ENCODE data around the gene TENT4A.

The TENT4A gene

GRCh38 chr5:6801236-6801635 is 88.0 kb downstream of the TENT4A start:
- Histone ChIP-seq H3K27me3 (ENCODE audit: control insufficient read depth in 1 of 2, insufficient read depth in 2 of 2, low read length in 2 of 2) (no peaks in the 10 kb centered on the region), H3K9me3 (ENCODE audit: control insufficient read depth in 2 of 2, low read length in 2 of 2) (peaks cover 3 to 6% of the 10 kb centered on the region in 2 donors), H3K9ac (ENCODE audit: low read length in 2 of 2) (no peak overlapping the region), H3K4me3 (ENCODE audit: low read length in 2 of 2) (no peak overlapping the region), H3K36me3 (ENCODE audit: control insufficient read depth in 2 of 2, insufficient read depth in 2 of 2, low read length in 2 of 2) (no peaks in the 10 kb centered on the region), H3K27ac (ENCODE audit: low read length) (no peak overlapping the region), H3K4me1 (ENCODE audit: control insufficient read depth, insufficient read depth, low read length) (no peaks in the 10 kb centered on the region)

- no peaks in the 10 kb centered on the region for H3K36me3 ChIP-seq (ENCODE audit: control insufficient read depth in 2 of 2, insufficient read depth in 2 of 2, low read length in 2 of 2)
- no peaks in the 10 kb centered on the region for H3K4me1 ChIP-seq (ENCODE audit: control insufficient read depth, insufficient read depth, low read length)
- H3K27ac ChIP-seq (ENCODE audit: low read length): no peak overlapping the region
- no peak overlapping the region for H3K9ac ChIP-seq (ENCODE audit: low read length in 2 of 2)
- no peak overlapping the region for H3K4me3 ChIP-seq (ENCODE audit: low read length in 2 of 2)
- no peaks in the 10 kb centered on the region for H3K27me3 ChIP-seq (ENCODE audit: control insufficient read depth in 1 of 2, insufficient read depth in 2 of 2, low read length in 2 of 2)
- H3K9me3 ChIP-seq (ENCODE audit: control insufficient read depth in 2 of 2, low read length in 2 of 2): peaks cover 3 to 6% of the 10 kb centered on the region in 2 donors
Measured at GRCh38 chr5:6803981-6804550, 90.8 kb downstream of the TENT4A start.

GRCh38 chr5:6804766-6805501 is 91.7 kb downstream of the TENT4A start:
- H3K4me1 ChIP-seq (ENCODE audit: control insufficient read depth, insufficient read depth, low read length): no peaks in the 10 kb centered on the region
- H3K27me3 ChIP-seq (ENCODE audit: control insufficient read depth in 1 of 2, insufficient read depth in 2 of 2, low read length in 2 of 2): no peaks in the 10 kb centered on the region
- no peak overlapping the region for H3K4me3 ChIP-seq (ENCODE audit: low read length in 2 of 2)
- no peak overlapping the region for H3K27ac ChIP-seq (ENCODE audit: low read length)
- H3K36me3 ChIP-seq (ENCODE audit: control insufficient read depth in 2 of 2, insufficient read depth in 2 of 2, low read length in 2 of 2): no peaks in the 10 kb centered on the region
- no peak overlapping the region for H3K9ac ChIP-seq (ENCODE audit: low read length in 2 of 2)
- H3K9me3 ChIP-seq (ENCODE audit: control insufficient read depth in 2 of 2, low read length in 2 of 2): peaks cover 3 to 6% of the 10 kb centered on the region in 2 donors

- H3K36me3 ChIP-seq (ENCODE audit: control insufficient read depth in 2 of 2, insufficient read depth in 2 of 2, low read length in 2 of 2): no peaks in the 10 kb centered on the region
- H3K27ac ChIP-seq (ENCODE audit: low read length): no peak overlapping the region
Measured at GRCh38 chr5:6805841-6806240, 92.6 kb downstream of the TENT4A start.

More at GRCh38 chr5:6805841-6806240, 92.6 kb downstream of the TENT4A start:
- peaks cover 0 to 6% of the 10 kb centered on the region in 2 donors for H3K9me3 ChIP-seq (ENCODE audit: control insufficient read depth in 2 of 2, low read length in 2 of 2)
- no peak overlapping the region for H3K4me3 ChIP-seq (ENCODE audit: low read length in 2 of 2)
- H3K4me1 ChIP-seq (ENCODE audit: control insufficient read depth, insufficient read depth, low read length): no peaks in the 10 kb centered on the region
- H3K9ac ChIP-seq (ENCODE audit: low read length in 2 of 2): no peak overlapping the region
- no peaks in the 10 kb centered on the region for H3K27me3 ChIP-seq (ENCODE audit: control insufficient read depth in 1 of 2, insufficient read depth in 2 of 2, low read length in 2 of 2)

Data from stomach smooth muscle (tissue), 2 donors.